Adrenal gland (tissue), 12 donors: Measurements from ENCODE around the gene EDEM3. TPM values are rescaled to one million over a fixed set of nuclear protein-coding genes. Genes with fewer than 3 reads are reported as not detected.
A peak's percentile ranks its signal among the peaks of the same experiment; 100 is the strongest.
"Not testable (repeated sequence)": the region's sequence is repeated elsewhere in the genome, so short reads cannot be mapped to it uniquely, and the experiment has no call there.

Experiments
- DNase-seq, 7 donors: peaks; one replicate each; pipeline ENCODE4 v3.0.0-alpha.2; 2019 to 2020
- H3K27ac ChIP-seq, 5 donors: fragments of 200-600 bp; sonication (generic) in 4 of 5; 1 replicate in 3 of 5; 2 replicates in 2 of 5; pipeline versions ENCODE4 v1.5.1 to v1.8.0; 2016 to 2020; ENCODE audit warnings: mild to moderate bottlenecking in 1 of 5
- H3K27me3 ChIP-seq: fragments of 200-600 bp; 2 replicates; pipeline ENCODE4 v1.8.0; 2021
- H3K36me3 ChIP-seq, 2 donors: fragments of 200-600 bp; replicated peaks in 1 of 2; 1 replicate in 1 of 2; 2 replicates in 1 of 2; pipeline versions ENCODE4 v1.5.1 to v1.8.0; 2018 to 2022
- H3K4me1 ChIP-seq, 2 donors: fragments of 200-600 bp; replicated peaks in 1 of 2; 1 replicate in 1 of 2; 2 replicates in 1 of 2; pipeline versions ENCODE4 v1.5.1 to v1.8.0; 2018 to 2021
- H3K4me3 ChIP-seq, 4 donors: fragments of 200-600 bp; sonication (generic) in 3 of 4; one replicate each; pipeline ENCODE4 v1.5.1; 2016 to 2018
- H3K9me3 ChIP-seq, 3 donors: fragments of 200-600 bp; sonication (generic) in 1 of 3; replicated peaks in 1 of 3; 1 replicate in 2 of 3; 2 replicates in 1 of 3; pipeline versions ENCODE4 v1.5.1 to v1.8.0; 2016 to 2021
- CTCF ChIP-seq, 6 experiments: fragments of 450-650 bp in 4 of 6; fragments of 200-600 bp in 2 of 6; sonication (generic) in 1 of 6; IDR thresholded peaks; 1 replicate in 5 of 6; 2 replicates in 1 of 6; pipeline versions ENCODE4 v1.5.1 to v1.8.0; 2016 to 2021; ENCODE audit warnings: antibody characterized with exemption in 6 of 6, mild to moderate bottlenecking in 2 of 6, moderate library complexity in 1 of 6
- POLR2A ChIP-seq, 2 donors: fragments of 450-650 bp; IDR thresholded peaks; one replicate each; pipeline ENCODE4 v1.6.1; 2017; ENCODE audit warnings: antibody characterized with exemption in 2 of 2, mild to moderate bottlenecking in 2 of 2, moderate library complexity in 1 of 2
- WGBS, 4 donors: extraction: QIAGEN DNeasy Blood & Tissue Kit in 2 of 4; methylation state at CpG; one replicate each; pipeline versions ENCODE4 v1.1.5 to v1.1.7; 2013 to 2017; 5-methylcytosine and 5-hydroxymethylcytosine counted together
- intact Hi-C, 2 donors: fragments of 100-400 bp; cut with DNase I; formaldehyde crosslinking; loops; one replicate each; pipeline versions ENCODE4 v1.14.1 to v1.15.0; 2022 to 2023
- polyA plus RNA-seq, 3 donors: library from polyadenylated mRNA; stranded (reverse); fragments of 200-250 nt in 2 of 3; fragments of 350-450 nt in 1 of 3; fragmentation: Illumina TruSeq in 1 of 3; extraction: RNeasy Lipid Tissue Mini Kit (QIAGEN cat#74804) in 1 of 3; gene quantifications; one replicate each; pipeline ENCODE4 v1.2.3, GENCODE V29; 2013 to 2014
- total RNA-seq, 9 donors: library from RNA; depleted of rRNA in 4 of 9; stranded (reverse); fragments of >200 nt in 4 of 9; fragments of 120-200 nt in 1 of 9; fragmentation: NEBNext Ultra II Directional in 1 of 9; extraction: Animal tissue kit (Norgen Biotek cat#: 25700) in 1 of 9; gene quantifications; one replicate each; pipeline versions ENCODE4 v1.1.0 to v1.2.4, GENCODE V29; 2013 to 2023
- donor health status: healthy with polysubstance abuse.
- donor health status: Bipolar disorder and iron deficiency.
- donor health status: DM: yes; HTN: yes; CAD: no.
- donor health status: DM: no; HTN: no; CAD: no.
- donor health status: DM: no; HTN: no; CAD: no.
- donor health status: DM: yes; HTN: yes; CAD: no.

The EDEM3 gene
- total and polyA plus RNA-seq, 12 donors: 6.5 to 61.2 (median 33.4) TPM

GRCh38 chr1:184684285-184685074 is 70.2 kb downstream of the EDEM3 start:
- TF ChIP-seq CTCF (IDR thresholded peaks at IDR 0.05): no peak
- TF ChIP-seq POLR2A (IDR thresholded peaks at IDR 0.05): no peak
- H3K9me3 ChIP-seq: peaks cover 0 to 4% (median 0%) of the 10 kb centered on the region in 3 donors
- H3K27ac ChIP-seq: no peak overlapping the region
- intact Hi-C loops: loop anchor here in 1 of 2 donors (10.0 kb wide), 1 partner anchor 440 kb away; no protein-coding TSS in a partner anchor
- DNase-seq: peak in 2 of 7 donors; percentile 36 to 40
- WGBS, 4 donors: 47 to 60% (median 52%) methylated on average over 10 to 11 of the region's 11 CpGs
- H3K4me3 ChIP-seq: no peak overlapping the region
- peaks cover 0 to 11% of the 10 kb centered on the region in 2 donors for H3K4me1 ChIP-seq
- H3K27me3 ChIP-seq: no peaks in the 10 kb centered on the region
- H3K36me3 ChIP-seq: no peaks in the 10 kb centered on the region

- 91 to 92% (median 91%) methylated on average over 3 of the region's 3 CpGs for WGBS, 4 donors
- TF ChIP-seq CTCF (IDR thresholded peaks at IDR 0.05) (no peak), POLR2A (IDR thresholded peaks at IDR 0.05) (no peak)
- intact Hi-C loops: loop anchor here in 1 of 2 donors (10.0 kb wide), 1 partner anchor 438 kb away; no protein-coding TSS in a partner anchor
- Histone ChIP-seq H3K4me1 (peaks cover 0 to 11% of the 10 kb centered on the region in 2 donors), H3K36me3 (no peaks in the 10 kb centered on the region), H3K4me3 (no peak overlapping the region), H3K27ac (no peak overlapping the region), H3K27me3 (no peaks in the 10 kb centered on the region), H3K9me3 (peaks cover 0 to 4% (median 0%) of the 10 kb centered on the region in 3 donors)
- no peak for DNase-seq
These were observed 71.7 kb downstream of the EDEM3 start for GRCh38 chr1:184682956-184683355.

GRCh38 chr1:184680611-184681225 is 73.9 kb downstream of the EDEM3 start:
- intact Hi-C loops: loop anchor here in 1 of 2 donors (10.0 kb wide), 1 partner anchor 436 kb away; no protein-coding TSS in a partner anchor
- not testable (repeated sequence) for H3K9me3 ChIP-seq, H3K27me3 ChIP-seq, DNase-seq, H3K27ac ChIP-seq, H3K36me3 ChIP-seq, H3K4me3 ChIP-seq, H3K4me1 ChIP-seq
- 88 to 92% (median 90%) methylated on average over 5 of the region's 5 CpGs for WGBS, 4 donors

GRCh38 chr1:184679472-184679871 is 75.2 kb downstream of the EDEM3 start:
- not testable (repeated sequence) for DNase-seq, H3K9me3 ChIP-seq, H3K36me3 ChIP-seq, H3K27ac ChIP-seq, H3K4me1 ChIP-seq, H3K27me3 ChIP-seq, H3K4me3 ChIP-seq
- intact Hi-C loops: loop anchor here in 1 of 2 donors (10.0 kb wide), 1 partner anchor 595 kb away; no protein-coding TSS in a partner anchor
- WGBS, 4 donors: 64 to 75% (median 71%) methylated on average over 3 of the region's 3 CpGs

GRCh38 chr1:184677344-184677743 is 77.3 kb downstream of the EDEM3 start:
- no peak for DNase-seq
- H3K27me3 ChIP-seq: no peaks in the 10 kb centered on the region
- intact Hi-C loops: loop anchor here in 1 of 2 donors (10.0 kb wide), 1 partner anchor 593 kb away; no protein-coding TSS in a partner anchor
- no peaks in the 10 kb centered on the region for H3K36me3 ChIP-seq
- peaks cover 0 to 4% (median 0%) of the 10 kb centered on the region in 3 donors for H3K9me3 ChIP-seq
- no peak overlapping the region for H3K27ac ChIP-seq
- no peaks in the 10 kb centered on the region for H3K4me1 ChIP-seq
- H3K4me3 ChIP-seq: no peak overlapping the region
- TF ChIP-seq CTCF (IDR thresholded peaks at IDR 0.05): no peak
- no peak for TF ChIP-seq POLR2A (IDR thresholded peaks at IDR 0.05)
